ENCODE measurements around the gene DUSP22. TPM values are rescaled to one million over a fixed set of nuclear protein-coding genes. Genes with fewer than 3 reads are reported as not detected.
A peak's percentile ranks its signal among the peaks of the same experiment; 100 is the strongest.

Gene DUSP22
- total and polyA plus RNA-seq, 2 donors (not counting 1 experiment from before 2014, with no cell fraction given) = 10.9 to 13.7 TPM

DNA sequence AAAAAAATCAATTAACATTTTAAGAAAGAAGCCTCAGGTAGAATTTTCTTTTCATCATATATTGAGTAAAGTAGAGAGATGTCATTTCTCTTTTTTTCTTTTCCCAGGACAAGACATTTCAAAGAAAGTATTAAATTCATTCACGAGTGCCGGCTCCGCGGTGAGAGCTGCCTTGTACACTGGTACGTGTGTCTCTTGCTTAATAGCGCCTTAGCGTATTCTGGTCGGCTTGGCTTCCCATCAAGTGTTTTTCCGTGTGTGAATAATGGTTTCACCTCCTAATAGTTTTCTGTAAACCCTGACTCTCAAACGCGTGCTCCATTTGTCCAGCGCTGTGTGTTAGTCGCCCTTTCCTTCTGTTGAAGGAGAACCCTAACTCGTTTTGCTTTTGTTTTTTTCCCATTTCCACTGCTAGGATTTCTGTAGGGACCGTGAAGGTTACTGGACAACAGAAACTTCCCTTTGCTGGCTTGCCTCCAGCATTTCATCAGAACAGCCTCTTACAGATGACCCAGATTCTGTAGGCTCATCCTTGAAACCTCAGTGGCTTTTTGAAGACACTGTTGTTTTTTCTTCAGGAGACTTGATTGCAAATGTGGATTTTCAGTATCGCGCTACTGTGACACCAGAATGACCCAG, 53.6 kb downstream of the DUSP22 start:
- Histone ChIP-seq H3K9ac (ENCODE audit: insufficient read depth, low read length) (no peak overlapping the region), H2AFZ (ENCODE audit: low read length) (no peak overlapping the region), H3K9me3 (ENCODE audit: control insufficient read depth, insufficient read depth, low read depth, low read length) (no peaks in the 10 kb centered on the region), H3K4me2 (ENCODE audit: extremely low read depth, insufficient read depth, low read length) (no peak overlapping the region), H4K20me1 (ENCODE audit: control insufficient read depth, extremely low read depth, insufficient read depth, low read length) (no peaks in the 10 kb centered on the region), H3K79me2 (ENCODE audit: control insufficient read depth, insufficient read depth, low read length) (no peaks in the 10 kb centered on the region), H3K27me3 (ENCODE audit: control insufficient read depth, insufficient read depth, low read length) (no peaks in the 10 kb centered on the region), H3K36me3 (ENCODE audit: control insufficient read depth, insufficient read depth, low read length) (no peaks in the 10 kb centered on the region), H3K27ac (ENCODE audit: insufficient read depth, low read length) (no peak overlapping the region), H3K4me3 (replicated peaks in 1 of 4; ENCODE audit: control extremely low read depth in 1 of 4, insufficient read depth in 1 of 4, low read depth in 3 of 4, low read length in 4 of 4) (no peak overlapping the region), H3K4me1 (ENCODE audit: control insufficient read depth, extremely low read depth, insufficient read depth, low read length) (no peaks in the 10 kb centered on the region)
- peak; percentile 39 to 67 for DNase-seq (ENCODE audit: low read depth in 2 of 2)
- TF ChIP-seq, protein P1, sequence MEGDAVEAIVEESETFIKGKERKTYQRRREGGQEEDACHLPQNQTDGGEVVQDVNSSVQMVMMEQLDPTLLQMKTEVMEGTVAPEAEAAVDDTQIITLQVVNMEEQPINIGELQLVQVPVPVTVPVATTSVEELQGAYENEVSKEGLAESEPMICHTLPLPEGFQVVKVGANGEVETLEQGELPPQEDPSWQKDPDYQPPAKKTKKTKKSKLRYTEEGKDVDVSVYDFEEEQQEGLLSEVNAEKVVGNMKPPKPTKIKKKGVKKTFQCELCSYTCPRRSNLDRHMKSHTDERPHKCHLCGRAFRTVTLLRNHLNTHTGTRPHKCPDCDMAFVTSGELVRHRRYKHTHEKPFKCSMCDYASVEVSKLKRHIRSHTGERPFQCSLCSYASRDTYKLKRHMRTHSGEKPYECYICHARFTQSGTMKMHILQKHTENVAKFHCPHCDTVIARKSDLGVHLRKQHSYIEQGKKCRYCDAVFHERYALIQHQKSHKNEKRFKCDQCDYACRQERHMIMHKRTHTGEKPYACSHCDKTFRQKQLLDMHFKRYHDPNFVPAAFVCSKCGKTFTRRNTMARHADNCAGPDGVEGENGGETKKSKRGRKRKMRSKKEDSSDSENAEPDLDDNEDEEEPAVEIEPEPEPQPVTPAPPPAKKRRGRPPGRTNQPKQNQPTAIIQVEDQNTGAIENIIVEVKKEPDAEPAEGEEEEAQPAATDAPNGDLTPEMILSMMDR (conservative IDR thresholded peaks at IDR 0.05 in 1 of 2, IDR thresholded peaks at IDR 0.05 in 1 of 2; ENCODE audit: low read depth in 1 of 2, low read length in 2 of 2) = no peak
- no peak for TF ChIP-seq EZH2 (IDR thresholded peaks at IDR 0.05; ENCODE audit: low read length, missing control alignments)

DNA sequence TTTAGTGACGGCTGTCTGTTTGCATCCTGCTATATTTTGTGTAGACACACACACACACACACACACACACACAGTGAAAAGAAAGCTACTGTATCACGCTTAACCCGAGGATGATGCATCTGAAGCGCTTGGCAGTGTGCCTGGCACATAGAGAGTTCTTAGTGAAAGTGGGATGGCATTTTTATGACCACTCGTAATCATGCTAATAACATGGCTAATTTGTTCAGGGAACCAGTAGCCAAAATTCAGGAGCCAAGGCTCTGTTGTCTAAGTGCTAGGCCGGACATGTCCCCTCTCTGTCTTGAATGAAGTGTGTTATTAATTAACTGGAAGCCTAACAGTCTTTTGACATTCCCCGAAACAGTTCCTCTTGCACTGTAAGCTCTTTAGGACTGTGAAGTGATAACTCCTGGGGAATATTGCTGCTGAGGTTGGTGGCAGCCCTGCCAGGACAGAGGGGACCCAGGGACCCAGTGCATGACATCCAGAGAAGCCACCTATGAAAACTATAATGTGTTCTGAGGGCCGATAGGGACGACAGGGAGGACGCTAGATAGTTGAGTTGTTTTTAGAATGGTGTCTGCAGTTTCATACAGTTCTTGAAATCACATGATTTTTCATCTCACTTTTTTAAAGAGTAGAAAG, 54.2 kb downstream of the DUSP22 start:
- Histone ChIP-seq H3K36me3 (ENCODE audit: control insufficient read depth, insufficient read depth, low read length) (no peaks in the 10 kb centered on the region), H3K4me3 (replicated peaks in 1 of 4; ENCODE audit: control extremely low read depth in 1 of 4, insufficient read depth in 1 of 4, low read depth in 3 of 4, low read length in 4 of 4) (no peak overlapping the region), H3K4me2 (ENCODE audit: extremely low read depth, insufficient read depth, low read length) (no peak overlapping the region), H4K20me1 (ENCODE audit: control insufficient read depth, extremely low read depth, insufficient read depth, low read length) (no peaks in the 10 kb centered on the region), H3K9ac (ENCODE audit: insufficient read depth, low read length) (no peak overlapping the region), H3K9me3 (ENCODE audit: control insufficient read depth, insufficient read depth, low read depth, low read length) (no peaks in the 10 kb centered on the region), H2AFZ (ENCODE audit: low read length) (no peak overlapping the region), H3K79me2 (ENCODE audit: control insufficient read depth, insufficient read depth, low read length) (no peaks in the 10 kb centered on the region), H3K27ac (ENCODE audit: insufficient read depth, low read length) (no peak overlapping the region), H3K27me3 (ENCODE audit: control insufficient read depth, insufficient read depth, low read length) (no peaks in the 10 kb centered on the region), H3K4me1 (ENCODE audit: control insufficient read depth, extremely low read depth, insufficient read depth, low read length) (no peaks in the 10 kb centered on the region)
- TF ChIP-seq EZH2 (IDR thresholded peaks at IDR 0.05; ENCODE audit: low read length, missing control alignments) = no peak
- TF ChIP-seq, protein P1 (conservative IDR thresholded peaks at IDR 0.05 in 1 of 2, IDR thresholded peaks at IDR 0.05 in 1 of 2; ENCODE audit: low read depth in 1 of 2, low read length in 2 of 2) = no peak
- DNase-seq (ENCODE audit: low read depth in 2 of 2) = peak; percentile 43 to 79

DNA sequence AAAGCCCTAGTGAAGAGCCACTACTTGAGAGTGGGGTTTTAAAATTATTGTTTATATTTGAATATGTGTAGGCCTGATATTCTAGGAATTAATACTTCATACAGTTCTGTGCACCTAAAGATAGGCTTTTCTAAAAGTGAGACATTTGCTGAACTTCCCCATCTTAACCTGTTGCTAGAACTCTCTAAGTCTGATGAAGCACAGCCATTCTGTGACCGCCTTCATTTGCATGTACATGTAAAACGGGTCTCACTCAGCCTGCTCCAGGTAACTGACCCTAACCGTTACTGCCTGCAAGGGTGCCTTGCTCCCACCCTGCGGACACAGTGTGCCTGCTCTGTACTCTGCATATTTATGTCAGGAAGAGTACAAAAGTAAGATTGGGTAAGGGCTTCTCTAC, 54.9 kb downstream of the DUSP22 start:
- H3K27ac ChIP-seq (ENCODE audit: insufficient read depth, low read length) = no peak overlapping the region
- no peak for DNase-seq (ENCODE audit: low read depth in 2 of 2)
- H3K4me1 ChIP-seq (ENCODE audit: control insufficient read depth, extremely low read depth, insufficient read depth, low read length) = no peaks in the 10 kb centered on the region
- no peaks in the 10 kb centered on the region for H4K20me1 ChIP-seq (ENCODE audit: control insufficient read depth, extremely low read depth, insufficient read depth, low read length)
- H3K27me3 ChIP-seq (ENCODE audit: control insufficient read depth, insufficient read depth, low read length) = no peaks in the 10 kb centered on the region
- no peak overlapping the region for H3K4me3 ChIP-seq (replicated peaks in 1 of 4; ENCODE audit: control extremely low read depth in 1 of 4, insufficient read depth in 1 of 4, low read depth in 3 of 4, low read length in 4 of 4)
- no peak overlapping the region for H2AFZ ChIP-seq (ENCODE audit: low read length)
- H3K79me2 ChIP-seq (ENCODE audit: control insufficient read depth, insufficient read depth, low read length) = no peaks in the 10 kb centered on the region
- TF ChIP-seq, protein P1 (conservative IDR thresholded peaks at IDR 0.05 in 1 of 2, IDR thresholded peaks at IDR 0.05 in 1 of 2; ENCODE audit: low read depth in 1 of 2, low read length in 2 of 2) = no peak
- TF ChIP-seq EZH2 (IDR thresholded peaks at IDR 0.05; ENCODE audit: low read length, missing control alignments) = no peak
- no peaks in the 10 kb centered on the region for H3K9me3 ChIP-seq (ENCODE audit: control insufficient read depth, insufficient read depth, low read depth, low read length)
- H3K4me2 ChIP-seq (ENCODE audit: extremely low read depth, insufficient read depth, low read length) = no peak overlapping the region
- H3K36me3 ChIP-seq (ENCODE audit: control insufficient read depth, insufficient read depth, low read length) = no peaks in the 10 kb centered on the region
- H3K9ac ChIP-seq (ENCODE audit: insufficient read depth, low read length) = no peak overlapping the region
